G401.6 (cell line): ENCODE measurements around the gene NHLRC4.

Experiments
- FAIRE-seq: peaks from 2 replicates; lab custom pipeline; 2012; peaks lifted over from hg19 to GRCh38; lab: Jason Lieb, UNC

Gene NHLRC4

GRCh38 chr16:567373-568256 is 810 bp downstream of the NHLRC4 start:
- FAIRE-seq, result no peak

DNA sequence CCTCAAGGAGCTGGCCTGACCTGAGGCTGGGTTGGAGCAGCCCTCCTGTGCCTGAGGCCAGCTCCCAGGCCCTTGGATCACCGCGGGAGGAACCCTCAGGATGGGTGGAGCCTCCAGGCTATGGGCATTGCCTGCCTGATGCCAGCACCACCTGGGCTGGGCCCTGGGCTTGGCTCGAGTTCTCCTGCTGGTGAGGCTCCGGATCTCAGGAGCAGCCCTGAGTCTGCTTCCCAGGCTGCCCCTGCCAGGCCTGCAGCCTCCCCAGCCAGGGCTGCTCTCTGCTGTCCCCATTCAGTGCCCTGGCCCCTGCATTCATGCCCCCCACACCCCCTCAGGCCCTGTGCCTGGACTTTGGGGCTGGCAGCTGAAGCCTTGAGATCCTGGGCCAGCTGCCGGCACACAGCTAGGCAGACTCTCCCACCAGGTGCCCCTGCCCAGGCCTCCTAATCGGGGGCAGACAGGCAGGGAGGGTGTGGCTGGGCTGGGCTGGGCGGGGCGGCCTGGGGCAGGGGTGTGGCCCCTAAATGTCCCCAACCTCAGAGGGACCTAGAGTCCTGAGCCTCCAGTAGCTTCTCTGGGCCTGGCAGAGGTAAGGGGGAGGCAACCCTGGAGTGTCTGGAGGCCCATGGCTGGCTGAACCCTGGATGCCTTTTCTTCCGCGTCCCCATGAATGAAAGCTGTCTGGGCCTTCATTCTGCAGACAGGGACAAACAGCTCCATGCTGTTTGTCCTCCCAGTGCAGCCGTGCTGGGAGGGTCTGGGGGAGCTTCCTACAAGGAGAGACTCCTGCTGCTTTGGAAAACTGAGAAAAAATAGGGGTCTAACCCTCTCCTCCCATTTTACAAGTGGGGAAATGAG is 1.8 kb downstream of the NHLRC4 start:
- no peak for FAIRE-seq

DNA sequence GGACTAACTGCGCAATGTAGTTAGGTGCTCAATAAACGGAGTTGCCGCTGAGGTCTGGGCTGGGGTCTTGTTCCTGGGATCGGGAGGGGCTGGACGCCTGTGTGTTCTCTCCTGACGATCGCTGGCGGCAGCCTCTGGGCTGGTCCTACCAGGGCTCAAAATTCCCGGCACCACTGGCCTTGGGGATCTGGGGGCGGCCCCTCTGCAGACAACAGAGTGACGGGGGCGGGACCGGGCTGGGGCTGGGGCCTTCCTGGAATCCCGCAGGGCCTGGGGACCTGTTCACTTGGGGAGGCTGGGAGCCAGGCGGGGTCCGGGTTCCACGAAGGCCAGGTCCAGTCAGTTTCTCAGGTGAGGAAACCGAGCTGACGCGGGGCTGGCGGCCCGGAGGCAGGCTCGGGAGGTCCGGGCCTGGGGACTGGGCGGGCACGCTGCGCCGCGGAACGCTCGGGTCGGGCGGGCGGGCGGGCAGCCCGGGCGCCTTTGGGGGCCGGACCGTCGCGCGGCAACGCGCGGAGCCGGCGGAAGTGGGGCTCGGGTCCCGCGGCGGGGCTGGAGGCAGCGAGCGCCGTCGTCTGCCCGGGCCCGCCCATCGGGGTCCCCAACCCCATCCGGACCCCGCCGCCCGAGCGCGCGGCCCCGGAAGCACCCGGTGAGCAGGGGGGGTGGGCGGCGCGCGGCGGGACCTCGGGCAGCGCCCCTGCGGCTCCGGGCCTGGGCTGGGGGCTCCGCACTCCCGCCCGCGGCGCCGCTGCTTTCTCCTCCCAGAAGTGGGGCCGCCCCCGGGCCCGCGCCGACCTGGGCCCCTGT is 2.8 kb downstream of the NHLRC4 start, which contains the start of gene PIGQ:
Gene PIGQ, plus strand, starts transcription at position 524 of the 810 bp plus-strand sequence. CDS start 4,107 bp downstream, outside the sequence.
- no peak for FAIRE-seq

GRCh38 chr16:572865-573650 is 6.3 kb downstream of the NHLRC4 start:
- FAIRE-seq, result no peak

DNA sequence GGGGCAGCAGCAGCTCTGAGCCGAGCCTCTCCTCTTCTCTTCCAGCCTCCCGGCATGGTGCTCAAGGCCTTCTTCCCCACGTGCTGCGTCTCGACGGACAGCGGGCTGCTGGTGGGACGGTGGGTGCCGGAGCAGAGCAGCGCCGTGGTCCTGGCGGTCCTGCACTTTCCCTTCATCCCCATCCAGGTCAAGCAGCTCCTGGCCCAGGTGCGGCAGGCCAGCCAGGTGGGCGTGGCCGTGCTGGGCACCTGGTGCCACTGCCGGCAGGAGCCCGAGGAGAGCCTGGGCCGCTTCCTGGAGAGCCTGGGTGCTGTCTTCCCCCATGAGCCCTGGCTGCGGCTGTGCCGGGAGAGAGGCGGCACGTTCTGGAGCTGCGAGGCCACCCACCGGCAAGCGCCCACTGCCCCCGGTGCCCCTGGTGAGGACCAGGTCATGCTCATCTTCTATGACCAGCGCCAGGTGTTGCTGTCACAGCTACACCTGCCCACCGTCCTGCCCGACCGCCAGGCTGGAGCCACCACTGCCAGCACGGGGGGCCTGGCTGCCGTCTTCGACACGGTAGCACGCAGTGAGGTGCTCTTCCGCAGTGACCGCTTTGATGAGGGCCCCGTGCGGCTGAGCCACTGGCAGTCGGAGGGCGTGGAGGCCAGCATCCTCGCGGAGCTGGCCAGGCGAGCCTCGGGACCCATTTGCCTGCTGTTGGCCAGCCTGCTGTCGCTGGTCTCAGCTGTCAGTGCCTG is 7.4 kb downstream of the NHLRC4 start:
- no peak for FAIRE-seq

- no peak for FAIRE-seq
Measured at GRCh38 chr16:575354-576196, 8.8 kb downstream of the NHLRC4 start.

- FAIRE-seq, result no peak
Measured at GRCh38 chr16:576197-576822, 9.5 kb downstream of the NHLRC4 start.

- no peak for FAIRE-seq
Measured at GRCh38 chr16:576823-577201, 10.0 kb downstream of the NHLRC4 start.

DNA sequence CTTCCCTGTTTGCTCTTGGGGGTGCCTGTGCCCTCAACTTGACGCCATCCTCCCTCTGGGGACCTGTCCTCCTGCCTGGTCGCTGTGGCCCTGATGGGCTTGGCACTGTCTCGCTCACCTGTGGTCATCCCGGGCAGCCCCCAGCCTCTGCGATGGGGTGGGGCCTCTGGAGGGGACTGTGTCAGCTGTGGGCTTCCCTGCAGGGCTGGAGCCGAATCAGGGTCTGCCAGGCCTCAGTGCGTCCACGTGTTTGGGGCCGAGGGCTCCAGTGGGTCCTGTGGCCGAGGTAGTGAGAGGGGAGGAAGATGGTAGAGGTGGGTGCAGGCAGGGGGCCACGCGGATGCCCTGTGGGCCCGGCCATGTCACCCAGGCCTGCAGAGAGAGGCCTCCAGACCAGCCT is 11.0 kb downstream of the NHLRC4 start:
- FAIRE-seq, result no peak

DNA sequence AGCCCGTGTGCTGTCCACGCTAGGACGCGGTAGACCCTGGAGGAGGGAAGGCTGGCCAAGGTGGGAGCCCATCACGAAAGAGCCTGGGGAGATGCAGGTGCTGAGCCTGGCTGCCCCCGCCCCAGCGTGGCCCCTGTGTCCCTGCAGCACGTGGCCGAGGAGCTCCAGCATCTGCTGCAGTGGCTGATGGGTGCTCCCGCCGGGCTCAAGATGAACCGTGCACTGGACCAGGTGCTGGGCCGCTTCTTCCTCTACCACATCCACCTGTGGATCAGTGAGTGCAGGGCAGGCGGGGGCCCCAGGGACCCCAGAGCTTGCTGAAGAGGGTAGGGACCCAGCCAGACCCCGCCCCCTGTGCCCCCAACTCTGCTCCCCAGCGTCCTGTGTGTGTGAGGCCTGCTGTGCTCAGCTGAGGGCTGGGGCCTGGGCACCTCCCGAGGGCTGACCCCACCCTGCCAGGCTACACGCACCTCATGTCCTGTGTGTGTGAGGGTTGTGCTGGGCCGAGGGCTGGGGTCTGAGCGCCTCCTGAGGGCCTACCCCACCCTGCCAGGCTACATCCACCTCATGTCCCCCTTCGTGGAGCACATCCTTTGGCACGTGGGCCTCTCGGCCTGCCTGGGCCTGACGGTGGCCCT is 11.5 kb downstream of the NHLRC4 start:
- FAIRE-seq, result no peak

- no peak for FAIRE-seq
Measured at GRCh38 chr16:578870-579405, 12.1 kb downstream of the NHLRC4 start.

- no peak for FAIRE-seq
Measured at GRCh38 chr16:580141-580945, 13.5 kb downstream of the NHLRC4 start.

DNA sequence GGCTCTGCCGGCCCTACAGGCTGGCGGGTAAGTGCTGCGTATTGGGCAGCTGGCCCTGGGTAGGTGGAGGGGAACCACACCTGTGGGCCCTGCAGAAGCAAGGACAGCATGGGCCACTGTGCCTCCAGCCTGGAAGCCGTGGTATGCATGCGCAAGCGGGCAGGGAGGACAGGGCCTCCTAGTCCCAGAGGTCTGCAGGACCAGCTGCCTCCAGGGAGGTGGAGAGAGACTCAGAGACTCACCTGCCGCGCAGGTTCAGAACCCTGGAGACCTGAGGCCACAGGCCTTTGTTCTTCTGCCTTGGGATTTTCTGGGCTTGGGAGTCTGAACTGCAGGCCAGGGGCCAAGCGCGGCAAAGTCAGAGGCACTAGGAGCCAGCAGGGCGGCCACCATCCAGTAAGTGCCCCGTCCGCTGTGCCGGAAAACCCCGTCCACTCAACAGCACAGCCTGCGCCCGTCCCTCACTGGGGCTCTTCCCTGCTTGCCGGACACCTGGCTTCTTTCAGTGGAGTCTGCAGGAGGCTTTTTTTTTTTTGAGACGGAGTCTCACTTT is 14.2 kb downstream of the NHLRC4 start:
- FAIRE-seq, result no peak

DNA sequence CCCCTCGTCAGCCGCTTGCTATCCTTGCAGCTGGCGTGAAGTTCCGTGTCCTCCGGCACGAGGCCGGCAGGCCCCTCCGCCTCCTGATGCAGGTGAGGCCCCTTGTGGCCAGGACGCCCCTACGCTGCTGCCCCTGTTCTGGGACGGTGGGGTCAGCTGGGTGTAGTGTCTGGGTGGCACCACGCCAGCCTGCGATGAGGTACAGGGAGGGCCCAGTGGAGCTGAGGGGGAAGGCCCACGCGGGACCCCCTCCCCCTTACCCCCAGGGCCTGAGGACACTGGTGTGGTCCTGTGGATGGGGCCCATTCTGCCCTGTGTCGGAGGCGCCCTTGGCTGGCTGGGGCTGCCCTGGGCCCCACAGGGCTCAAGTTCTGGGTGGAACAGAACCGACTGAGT is 15.4 kb downstream of the NHLRC4 start:
- no peak for FAIRE-seq

DNA sequence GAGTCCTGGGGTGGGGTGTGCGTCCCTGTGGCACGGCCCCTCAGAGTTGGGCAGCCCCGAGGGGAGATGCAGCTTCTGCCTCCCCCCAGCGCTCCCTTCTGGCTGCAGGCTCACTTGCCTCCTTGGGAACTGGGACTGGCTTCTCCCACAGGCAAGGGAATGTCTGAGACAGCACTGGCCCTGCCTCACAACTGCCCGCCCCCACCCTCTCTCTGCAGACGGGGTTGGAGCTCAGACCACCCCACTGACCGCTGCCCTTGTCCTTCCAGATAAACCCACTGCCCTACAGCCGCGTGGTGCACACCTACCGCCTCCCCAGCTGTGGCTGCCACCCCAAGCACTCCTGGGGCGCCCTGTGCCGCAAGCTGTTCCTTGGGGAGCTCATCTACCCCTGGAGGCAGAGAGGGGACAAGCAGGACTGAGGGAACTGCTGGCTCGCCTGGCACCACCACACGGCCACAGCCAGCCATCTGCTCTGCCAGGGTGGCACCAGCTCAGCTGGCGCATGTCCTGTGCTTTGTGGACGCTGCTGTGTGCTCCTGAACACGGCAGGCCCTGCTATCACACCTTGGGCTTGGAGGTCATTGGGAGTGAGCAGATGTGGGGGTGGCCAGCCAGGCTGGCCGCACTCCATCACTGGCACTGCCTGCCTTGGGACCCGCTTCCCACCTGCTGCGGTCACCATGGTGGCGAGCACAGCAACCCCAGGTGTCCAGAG is 16.0 kb downstream of the NHLRC4 start:
- no peak for FAIRE-seq

DNA sequence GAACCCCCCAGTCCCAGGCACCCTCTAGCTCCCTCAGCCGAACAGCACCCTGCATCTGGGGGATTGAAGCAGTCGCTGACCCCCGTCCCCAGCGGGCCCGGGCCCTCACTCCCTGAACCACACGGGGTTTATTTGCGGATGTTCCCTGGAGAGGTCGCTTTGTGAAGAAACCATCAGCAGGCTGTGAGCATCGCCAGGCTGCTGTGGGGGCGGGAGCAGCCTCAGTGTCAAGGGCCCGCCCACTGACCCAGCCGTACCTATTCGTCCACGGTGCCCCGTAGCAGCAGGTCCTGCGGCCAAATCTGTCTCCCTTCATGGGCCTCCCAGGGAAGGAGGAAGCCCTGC is 16.6 kb downstream of the NHLRC4 start:
- FAIRE-seq, result no peak
